Measurements from ENCODE around the gene EVC.

EVC gene

DNA sequence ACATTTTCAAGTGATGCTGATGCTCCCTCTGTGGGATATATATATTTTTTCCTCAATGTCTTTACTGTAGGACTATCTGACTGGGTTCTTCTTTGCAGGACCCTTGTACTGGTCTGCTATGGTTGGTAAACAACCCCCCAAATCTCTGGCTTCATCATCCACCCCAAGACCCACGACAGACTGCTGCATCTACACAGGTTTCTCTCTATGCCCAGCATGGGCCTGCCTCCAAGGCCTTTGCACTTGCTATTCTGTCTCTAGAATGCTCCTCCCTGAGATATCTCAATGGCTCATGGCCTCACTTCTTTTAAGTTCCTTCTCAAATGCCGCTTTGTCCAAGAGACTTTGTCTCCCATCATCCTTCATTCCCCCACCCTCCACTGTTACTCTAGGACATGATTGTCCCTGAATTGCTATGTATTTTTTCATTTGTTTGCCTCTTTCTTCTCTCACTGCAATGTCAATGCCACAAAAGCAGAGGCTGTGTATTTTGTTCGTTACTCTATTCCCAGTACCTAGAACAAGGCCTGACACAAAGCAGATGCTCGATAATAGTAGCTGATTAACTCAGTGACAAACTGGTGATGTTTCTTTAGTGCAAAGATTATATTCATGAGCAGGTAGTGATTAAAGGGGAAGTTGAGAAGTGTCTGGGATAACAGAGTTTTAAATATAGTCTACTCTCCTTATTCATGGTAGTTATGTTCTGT lies 6.6 kb downstream of the EVC start:
- H3K9me3 ChIP-seq (ENCODE audit: insufficient read depth, low read length, severe bottlenecking), result peaks cover 6% of the 10 kb centered on the region
- H3K9ac ChIP-seq (ENCODE audit: low read depth, low read length), result no peak overlapping the region
- H3K36me3 ChIP-seq (ENCODE audit: insufficient read depth, low read length), result no peaks in the 10 kb centered on the region
- TF ChIP-seq EZH2 (IDR thresholded peaks at IDR 0.05; ENCODE audit: borderline replicate concordance, low read depth, low read length, severe bottlenecking) (no peak), CTCF (IDR thresholded peaks at IDR 0.05; ENCODE audit: borderline replicate concordance, extremely low read depth, low read length, poor library complexity, severe bottlenecking) (no peak)
- no peak overlapping the region for H3K4me2 ChIP-seq (ENCODE audit: insufficient read depth, low read length)
- no peak for ATAC-seq (ENCODE audit: insufficient read depth, low read depth)
- no peak overlapping the region for H3K4me3 ChIP-seq (ENCODE audit: low read depth in 1 of 2, low read length in 2 of 2)
- no peak overlapping the region for H2AFZ ChIP-seq (ENCODE audit: low read depth, low read length)
- peaks cover 7% of the 10 kb centered on the region for H3K27me3 ChIP-seq (ENCODE audit: insufficient read depth, low read length, poor library complexity)
- H3K4me1 ChIP-seq (ENCODE audit: insufficient read depth, low read length), result no peaks in the 10 kb centered on the region
- no peak for DNase-seq
- no peaks in the 10 kb centered on the region for H4K20me1 ChIP-seq (ENCODE audit: insufficient read depth, low read length)
- no peaks in the 10 kb centered on the region for H3K79me2 ChIP-seq (ENCODE audit: insufficient read depth, low read length)
- H3K27ac ChIP-seq (ENCODE audit: low read length), result no peak overlapping the region

- no peak for DNase-seq
- Histone ChIP-seq H3K27me3 (ENCODE audit: insufficient read depth, low read length, poor library complexity) (peaks cover 7% of the 10 kb centered on the region), H2AFZ (ENCODE audit: low read depth, low read length) (no peak overlapping the region), H3K9ac (ENCODE audit: low read depth, low read length) (no peak overlapping the region), H4K20me1 (ENCODE audit: insufficient read depth, low read length) (no peaks in the 10 kb centered on the region), H3K27ac (ENCODE audit: low read length) (no peak overlapping the region), H3K79me2 (ENCODE audit: insufficient read depth, low read length) (no peaks in the 10 kb centered on the region), H3K4me3 (ENCODE audit: low read depth in 1 of 2, low read length in 2 of 2) (no peak overlapping the region), H3K4me2 (ENCODE audit: insufficient read depth, low read length) (no peak overlapping the region), H3K9me3 (ENCODE audit: insufficient read depth, low read length, severe bottlenecking) (peaks cover 6% of the 10 kb centered on the region), H3K4me1 (ENCODE audit: insufficient read depth, low read length) (no peaks in the 10 kb centered on the region), H3K36me3 (ENCODE audit: insufficient read depth, low read length) (no peaks in the 10 kb centered on the region)
- TF ChIP-seq EZH2 (IDR thresholded peaks at IDR 0.05; ENCODE audit: borderline replicate concordance, low read depth, low read length, severe bottlenecking) (no peak), CTCF (IDR thresholded peaks at IDR 0.05; ENCODE audit: borderline replicate concordance, extremely low read depth, low read length, poor library complexity, severe bottlenecking) (no peak)
- ATAC-seq (ENCODE audit: insufficient read depth, low read depth), result no peak
Observed at GRCh38 chr4:5718411-5718810, 7.4 kb downstream of the EVC start.

DNA sequence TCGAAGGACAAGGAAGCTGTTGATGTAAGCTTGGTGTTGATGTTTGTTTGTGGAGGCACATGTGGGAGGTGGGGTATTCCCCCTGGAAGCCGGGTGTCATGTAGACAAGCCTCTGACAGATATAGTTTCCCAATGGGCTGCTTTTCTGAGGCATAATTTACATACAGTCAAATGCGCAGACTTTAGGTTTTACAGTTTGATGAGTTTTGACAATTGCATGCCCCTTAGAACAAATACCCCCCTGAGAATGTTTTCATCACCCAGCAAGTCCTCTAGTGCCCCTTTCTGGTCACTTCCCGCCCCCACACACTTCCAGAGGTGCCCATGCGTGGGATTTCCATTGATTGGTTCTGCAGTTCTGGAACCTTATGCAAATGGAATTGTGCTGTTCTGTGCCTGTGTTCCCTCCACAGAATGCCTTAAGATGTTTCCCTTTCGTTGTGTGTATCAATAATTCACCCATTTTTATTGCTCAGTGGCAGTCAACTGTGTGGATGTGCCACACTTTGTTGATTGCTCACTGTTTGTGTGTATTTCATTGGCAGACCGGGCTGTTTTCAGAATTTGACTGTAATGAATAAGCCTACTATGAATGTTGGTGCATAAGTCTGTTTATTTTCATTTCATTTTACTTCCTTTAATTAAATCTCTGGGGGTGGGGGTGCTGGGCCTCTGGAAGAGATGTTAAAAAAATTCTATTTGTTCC lies 8.5 kb downstream of the EVC start:
- no peak for ATAC-seq (ENCODE audit: insufficient read depth, low read depth)
- peaks cover 6% of the 10 kb centered on the region for H3K9me3 ChIP-seq (ENCODE audit: insufficient read depth, low read length, severe bottlenecking)
- no peaks in the 10 kb centered on the region for H3K36me3 ChIP-seq (ENCODE audit: insufficient read depth, low read length)
- H3K79me2 ChIP-seq (ENCODE audit: insufficient read depth, low read length), result no peaks in the 10 kb centered on the region
- TF ChIP-seq CTCF (IDR thresholded peaks at IDR 0.05; ENCODE audit: borderline replicate concordance, extremely low read depth, low read length, poor library complexity, severe bottlenecking), result no peak
- no peak for TF ChIP-seq EZH2 (IDR thresholded peaks at IDR 0.05; ENCODE audit: borderline replicate concordance, low read depth, low read length, severe bottlenecking)
- peaks cover 7% of the 10 kb centered on the region for H3K27me3 ChIP-seq (ENCODE audit: insufficient read depth, low read length, poor library complexity)
- no peak for DNase-seq
- H3K27ac ChIP-seq (ENCODE audit: low read length), result no peak overlapping the region
- H3K4me1 ChIP-seq (ENCODE audit: insufficient read depth, low read length), result no peaks in the 10 kb centered on the region
- no peak overlapping the region for H2AFZ ChIP-seq (ENCODE audit: low read depth, low read length)
- no peak overlapping the region for H3K4me2 ChIP-seq (ENCODE audit: insufficient read depth, low read length)
- H3K4me3 ChIP-seq (ENCODE audit: low read depth in 1 of 2, low read length in 2 of 2), result no peak overlapping the region
- no peaks in the 10 kb centered on the region for H4K20me1 ChIP-seq (ENCODE audit: insufficient read depth, low read length)
- no peak overlapping the region for H3K9ac ChIP-seq (ENCODE audit: low read depth, low read length)
